NCI-H2107 (cell line): Measurements from ENCODE around the gene EIF1.

ENCODE experiments used
- DNase-seq: peaks from one replicate; lab custom pipeline; 2025; lab: John Stamatoyannopoulos, UW

Gene EIF1

DNA sequence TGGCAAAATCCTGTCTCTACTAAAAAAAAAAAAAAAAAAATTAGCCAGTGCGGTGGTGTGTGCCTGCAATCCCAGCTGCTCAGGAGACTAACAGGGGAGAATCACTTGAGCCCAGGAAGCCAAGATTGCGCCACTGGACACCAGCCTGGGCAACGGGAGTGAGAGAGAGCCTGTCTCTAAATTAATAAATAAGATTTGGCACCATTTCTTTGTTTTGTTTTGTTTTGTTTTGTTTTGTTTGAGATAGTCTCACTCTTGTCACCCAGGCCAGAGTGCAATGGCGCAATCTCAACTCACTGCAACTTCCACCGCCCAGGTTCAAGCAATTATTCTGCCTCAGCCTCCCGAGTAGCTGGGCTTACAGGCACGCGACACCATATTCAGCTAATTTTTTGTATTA is 14.0 kb downstream of the EIF1 start:
- DNase-seq, result no peak

DNA sequence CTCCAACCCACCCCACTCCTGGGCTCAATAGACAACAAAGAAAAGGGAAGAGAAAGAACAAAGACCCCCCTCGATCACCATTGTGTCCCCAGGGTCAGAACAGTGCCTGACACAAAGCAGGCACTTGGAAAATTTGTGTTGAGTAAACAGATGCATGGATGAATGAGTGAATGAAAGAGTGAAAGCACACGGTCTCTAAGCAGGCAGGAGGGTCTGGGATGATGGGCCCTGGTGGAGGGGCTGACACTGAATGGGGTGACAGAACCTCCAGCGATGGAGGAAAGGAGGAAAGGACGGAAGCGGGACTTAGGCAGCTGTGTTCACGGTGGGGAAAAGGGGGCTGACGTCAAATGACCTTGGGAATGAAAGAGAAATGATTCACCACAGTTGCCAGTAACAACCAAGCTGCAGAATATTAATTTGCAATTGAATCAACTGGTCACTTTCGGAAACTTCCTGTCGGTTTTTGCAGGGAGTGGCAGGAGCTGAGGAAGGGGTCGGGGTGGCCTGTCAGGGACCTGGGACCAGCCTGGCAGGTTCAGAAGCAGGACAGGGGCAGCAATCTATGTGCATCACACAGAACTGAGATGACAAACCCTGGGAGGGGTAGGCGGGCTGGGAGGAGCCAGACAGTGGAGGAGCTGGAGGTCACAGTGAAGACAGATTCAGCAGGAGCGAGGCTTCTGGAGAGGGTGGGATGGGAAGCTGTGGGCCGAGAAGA is 16.7 kb downstream of the EIF1 start:
- DNase-seq, result no peak

DNA sequence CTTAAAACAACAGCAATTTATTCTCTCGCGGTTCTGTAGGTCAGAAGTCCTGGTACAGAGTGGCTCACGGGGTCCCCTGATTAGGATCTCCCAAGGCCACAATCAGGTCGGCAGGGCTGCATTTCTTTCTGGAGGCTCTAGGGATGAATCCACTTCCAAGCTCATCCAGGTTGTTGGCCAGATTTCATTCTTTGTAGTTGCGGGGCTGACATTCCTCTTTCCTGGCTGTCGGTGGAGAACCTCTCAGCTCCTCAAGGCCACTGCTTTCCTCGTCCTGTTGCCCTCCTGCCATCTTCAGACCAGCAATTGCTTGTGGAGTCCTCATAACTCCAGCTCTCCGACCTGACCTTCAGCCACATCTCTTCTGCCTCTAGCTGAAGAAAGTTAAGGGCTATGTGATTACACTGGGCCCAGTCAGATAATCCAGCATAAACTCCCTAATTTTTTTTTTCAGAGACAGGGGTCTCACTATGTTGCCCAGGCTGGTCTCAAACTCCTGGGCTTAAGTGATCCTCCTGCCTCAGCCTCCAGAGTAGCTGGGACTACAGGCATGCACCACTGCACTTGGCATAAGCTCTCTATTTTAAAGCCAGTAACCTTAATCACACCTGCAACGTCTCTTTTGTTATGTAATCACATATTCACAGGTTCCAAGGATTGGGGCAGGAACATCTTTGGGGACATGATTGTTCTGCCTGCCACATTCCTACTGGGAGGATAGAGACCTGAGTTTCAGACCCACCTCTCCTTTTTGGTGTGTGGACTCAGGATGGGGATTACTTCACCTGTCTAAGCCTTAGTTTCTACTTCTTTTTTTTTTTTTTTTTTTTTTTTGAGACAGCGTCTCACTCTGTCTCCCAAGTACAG is 19.4 kb downstream of the EIF1 start:
- no peak for DNase-seq

DNA sequence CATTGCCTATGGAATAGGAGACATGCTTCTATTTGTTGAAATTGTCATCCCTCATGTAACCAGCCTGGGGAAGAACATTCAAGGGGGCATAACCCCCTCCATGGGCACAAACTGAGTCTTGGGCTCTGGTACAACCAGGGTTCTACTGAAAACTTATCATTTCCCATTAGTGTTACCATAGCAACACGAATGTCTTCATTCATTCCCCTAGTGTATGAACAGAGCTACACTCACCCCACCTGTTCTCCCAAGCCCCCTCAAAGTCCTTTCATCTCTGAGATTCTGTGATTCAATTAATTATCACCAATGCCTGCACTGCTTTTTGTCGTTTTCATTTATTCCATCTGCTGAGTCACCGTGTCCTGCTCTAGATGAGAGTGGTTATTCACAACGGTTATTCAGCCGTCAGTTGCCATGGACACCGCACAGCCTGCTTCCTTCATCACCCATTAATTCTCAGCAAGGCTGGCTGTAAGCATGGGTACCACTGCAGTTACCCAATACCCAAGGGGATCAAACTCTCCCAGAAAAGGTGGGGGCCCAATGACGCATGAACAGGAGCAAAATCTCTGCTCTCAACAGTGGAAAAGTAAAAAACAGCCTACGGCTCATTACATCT is 21.9 kb downstream of the EIF1 start:
- peak; percentile 61 for DNase-seq

DNA sequence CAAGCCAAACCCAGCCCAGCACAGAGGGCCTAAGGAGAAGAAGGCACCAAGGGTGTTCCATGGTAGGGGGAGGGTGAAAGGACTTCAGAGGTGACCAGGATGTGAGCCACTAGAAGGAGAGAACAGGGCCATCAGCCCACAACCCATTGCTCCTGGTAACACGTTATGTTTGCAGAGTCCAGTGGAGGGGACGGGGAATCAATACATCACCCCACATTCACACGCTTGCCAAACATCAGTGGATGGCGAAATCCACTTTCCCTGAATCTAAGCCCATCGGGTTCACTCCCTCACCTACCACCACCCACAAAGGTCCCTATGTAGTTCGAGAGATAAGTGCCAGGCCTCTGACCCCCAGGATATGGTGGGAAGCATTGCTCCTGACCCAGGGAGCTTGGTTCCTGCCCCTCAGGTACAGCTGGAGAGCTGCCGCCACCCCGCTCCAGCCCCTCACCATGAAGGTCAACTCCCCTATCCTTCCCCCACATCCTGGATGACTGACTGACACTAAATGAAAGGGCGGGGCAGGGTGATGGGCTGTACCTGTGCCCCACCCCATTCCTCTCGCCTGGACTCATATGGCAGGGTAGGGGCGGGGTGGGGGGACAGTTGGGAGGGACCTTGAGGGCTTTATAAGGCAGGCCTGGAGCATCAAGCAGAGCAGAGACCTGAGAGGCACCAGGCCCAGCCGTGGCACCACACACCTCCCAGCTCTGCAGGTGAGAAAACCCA is 23.1 kb downstream of the EIF1 start, which contains the start of gene GAST:
GAST (plus strand) TSS at position 663 of the 732 bp plus-strand sequence. CDS start 3,106 bp downstream, outside the sequence.
- DNase-seq, result no peak

DNA sequence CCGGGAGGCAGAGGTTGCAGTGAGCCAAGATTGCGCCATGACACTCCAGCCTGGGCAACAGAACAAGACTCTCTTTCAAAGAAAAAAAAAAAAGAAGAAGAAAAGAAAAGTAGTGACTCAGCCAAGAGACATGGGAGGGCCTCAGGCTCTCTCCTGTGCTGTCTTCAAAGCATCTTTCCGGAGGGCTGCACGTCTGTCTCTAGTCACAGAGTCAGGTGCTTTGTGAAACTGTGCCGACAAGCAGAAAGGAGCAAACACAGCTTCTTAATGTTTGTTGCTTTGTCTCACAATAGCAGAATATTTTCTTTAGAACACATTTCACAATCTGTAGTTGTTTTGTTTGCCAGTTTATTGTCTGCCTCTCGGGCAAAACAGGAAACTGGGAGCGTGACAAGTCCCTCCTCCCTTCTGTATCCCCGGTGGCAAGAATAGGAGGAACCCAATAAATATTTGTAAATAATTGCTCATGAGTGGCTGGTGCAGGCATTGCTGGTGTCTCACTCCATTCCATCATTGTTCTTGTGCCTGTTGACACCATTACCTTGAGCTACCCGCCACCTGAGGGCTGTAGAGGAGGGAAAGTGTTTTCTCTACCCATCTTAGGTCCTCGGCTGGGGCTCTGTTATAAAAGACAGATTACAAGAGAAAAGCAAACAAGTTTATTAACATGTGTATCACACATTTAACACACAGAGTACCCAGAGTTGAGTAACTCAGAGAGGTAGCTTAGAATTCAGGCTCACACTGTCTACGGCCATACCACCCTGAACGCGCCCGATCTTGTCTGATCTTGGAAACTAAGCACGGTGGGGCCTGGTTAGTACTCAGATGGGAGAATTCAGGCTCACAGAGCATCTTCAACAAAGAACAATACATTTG is 29.0 kb downstream of the EIF1 start:
- no peak for DNase-seq

DNA sequence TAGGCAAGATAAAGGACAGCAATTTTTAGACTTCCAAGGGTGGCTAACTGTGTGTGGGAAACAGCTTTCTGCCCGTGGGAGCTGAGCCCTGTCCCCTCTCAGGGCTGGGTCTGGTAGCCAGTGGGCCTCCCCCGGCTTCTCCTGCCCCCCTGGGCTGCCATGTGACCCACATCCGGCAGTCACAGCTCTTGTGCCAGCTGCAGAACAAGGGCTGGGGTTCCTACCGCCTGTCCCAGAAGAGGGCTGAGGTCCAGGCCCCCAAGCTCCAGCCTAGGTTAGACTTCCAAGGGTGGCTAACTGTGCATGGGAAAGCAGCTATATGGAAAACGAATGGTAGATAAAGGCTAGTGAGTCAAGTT is 29.6 kb downstream of the EIF1 start:
- DNase-seq, result no peak

DNA sequence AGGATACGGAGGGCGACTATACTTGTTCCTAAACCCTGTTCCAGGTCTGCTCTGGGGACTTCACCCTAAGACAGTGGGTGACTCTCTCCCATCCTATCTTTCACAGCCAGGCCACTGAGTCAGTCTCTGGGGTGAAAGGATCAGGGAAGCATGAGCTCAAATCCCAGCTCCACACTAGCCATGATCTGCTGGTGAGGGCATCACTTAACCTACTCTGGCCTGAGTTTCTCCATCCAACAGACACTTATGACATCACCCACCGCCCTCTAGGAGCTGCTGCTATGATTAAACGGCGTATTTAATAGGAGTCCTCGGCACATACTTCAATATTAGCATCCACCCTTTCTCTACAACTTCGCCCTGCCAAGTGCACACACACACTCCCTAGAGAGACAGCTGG is 33.5 kb downstream of the EIF1 start:
- DNase-seq, result no peak

DNA sequence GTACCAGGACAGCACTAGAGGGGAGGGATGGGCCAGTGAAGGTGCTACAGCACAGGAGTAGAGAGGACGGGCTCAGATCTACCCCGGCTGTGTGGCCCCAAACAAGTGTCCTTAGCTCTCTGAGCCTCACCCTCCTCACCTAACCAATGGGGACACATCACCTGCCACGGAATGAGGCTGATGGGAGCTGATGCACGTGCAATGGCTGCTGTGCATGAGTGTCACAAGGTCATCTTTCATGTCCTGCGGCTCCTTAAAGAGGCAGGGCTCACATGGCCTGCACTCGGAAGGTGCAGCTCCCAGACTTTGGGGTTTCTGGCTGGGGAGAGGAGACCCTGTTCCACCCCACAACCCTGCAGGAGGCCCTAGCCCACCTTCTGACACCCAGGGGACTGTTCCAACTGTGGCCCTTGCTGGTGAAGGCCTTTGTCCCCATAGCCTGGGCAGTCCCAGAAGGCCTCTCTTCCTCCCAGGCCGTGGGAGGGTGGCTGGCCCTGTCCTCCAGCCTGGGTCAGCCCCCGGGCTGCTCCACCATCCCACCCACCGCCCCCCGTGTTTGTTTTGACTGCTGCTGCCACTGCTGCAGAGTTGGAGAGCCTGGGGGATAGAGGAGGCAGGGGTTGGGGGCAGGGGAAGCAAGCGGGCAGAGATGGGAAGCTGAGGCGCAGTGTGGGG is 35.3 kb downstream of the EIF1 start:
- DNase-seq, result no peak

DNA sequence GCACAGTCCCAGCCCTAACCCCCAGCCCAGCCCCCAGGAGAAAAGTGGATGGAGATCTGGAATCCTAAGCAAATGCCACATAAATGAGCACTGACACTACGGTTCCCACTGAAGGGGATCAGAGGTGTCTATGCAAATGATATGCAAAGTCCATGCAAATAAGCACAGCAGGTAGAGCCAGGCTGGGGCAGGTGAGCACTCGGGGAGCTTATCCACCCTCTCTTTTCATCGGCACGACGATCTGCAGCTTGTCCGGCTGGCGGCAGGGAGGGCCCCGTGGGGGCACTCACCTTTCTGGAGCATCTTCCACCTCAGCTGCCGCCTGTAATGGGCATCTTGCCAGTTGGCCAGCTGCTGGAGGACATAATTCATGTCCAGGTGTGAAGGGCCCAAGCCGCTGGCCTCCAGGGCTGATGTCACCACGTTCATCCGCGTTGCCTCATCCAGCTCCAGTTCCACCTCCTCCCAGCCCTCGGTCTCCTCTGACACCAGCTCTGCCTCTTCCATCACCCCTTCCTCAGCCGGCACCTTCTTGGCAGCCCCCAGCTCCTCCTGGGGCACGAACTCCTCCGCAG is 35.9 kb downstream of the EIF1 start:
- no peak for DNase-seq

DNA sequence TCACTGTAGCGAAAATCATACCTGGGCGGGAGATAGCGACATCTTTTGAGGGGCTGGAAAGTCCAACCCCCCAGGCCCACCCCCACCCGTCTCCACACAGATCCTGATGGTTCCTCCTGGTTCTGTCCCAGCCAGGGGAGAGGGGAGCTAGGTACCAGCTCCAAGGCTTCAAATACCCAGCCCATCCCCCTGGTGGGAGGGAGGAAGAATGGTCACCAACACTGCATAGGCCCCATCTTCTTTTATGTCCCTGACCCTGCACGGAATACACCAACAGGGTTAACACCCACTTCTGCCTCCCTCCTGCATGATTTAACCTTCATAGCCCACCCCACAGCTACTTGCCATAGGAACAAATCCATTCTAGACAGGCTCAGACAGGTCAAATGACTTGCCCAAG is 36.4 kb downstream of the EIF1 start:
- no peak for DNase-seq

DNA sequence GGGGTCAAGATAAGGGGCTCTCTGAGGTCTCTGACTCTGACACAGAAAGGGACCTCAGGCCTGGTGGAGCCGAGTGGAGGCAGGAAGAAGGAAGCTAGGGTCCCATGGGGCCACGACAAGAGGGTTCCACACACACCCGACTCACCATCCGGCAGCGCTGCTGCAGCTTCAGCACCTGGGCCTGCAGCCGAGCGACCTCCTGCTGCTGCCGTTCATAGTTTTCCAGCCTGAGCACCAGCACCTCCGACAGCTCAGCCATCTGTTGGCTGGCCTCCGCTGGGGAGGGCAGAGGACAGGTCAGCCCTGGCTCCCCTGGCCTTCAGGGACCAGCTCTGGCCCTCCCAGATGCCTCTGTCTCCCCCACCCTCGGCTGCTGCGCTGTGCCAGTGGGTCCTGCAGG is 39.4 kb downstream of the EIF1 start:
- DNase-seq, result no peak

DNA sequence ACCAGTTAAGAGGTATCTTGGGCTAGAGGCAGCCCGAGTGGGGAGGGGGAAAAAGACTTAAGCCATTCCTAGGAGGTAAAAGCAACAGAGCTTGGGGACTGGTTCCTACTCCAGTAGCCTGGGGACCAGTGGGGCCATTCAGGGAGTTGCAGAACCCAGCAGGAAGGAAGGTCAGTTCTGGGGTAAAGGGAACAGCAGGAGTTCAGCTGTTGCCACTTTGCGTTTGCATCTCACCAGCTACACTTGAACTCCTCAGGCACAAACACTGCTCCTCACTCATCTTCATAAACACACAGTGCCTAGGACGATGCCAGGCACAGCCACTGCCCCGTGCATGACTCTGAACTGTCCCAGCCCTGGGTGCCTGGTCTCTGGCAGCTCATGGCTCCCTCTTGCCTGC is 41.8 kb downstream of the EIF1 start:
- DNase-seq, result no peak

DNA sequence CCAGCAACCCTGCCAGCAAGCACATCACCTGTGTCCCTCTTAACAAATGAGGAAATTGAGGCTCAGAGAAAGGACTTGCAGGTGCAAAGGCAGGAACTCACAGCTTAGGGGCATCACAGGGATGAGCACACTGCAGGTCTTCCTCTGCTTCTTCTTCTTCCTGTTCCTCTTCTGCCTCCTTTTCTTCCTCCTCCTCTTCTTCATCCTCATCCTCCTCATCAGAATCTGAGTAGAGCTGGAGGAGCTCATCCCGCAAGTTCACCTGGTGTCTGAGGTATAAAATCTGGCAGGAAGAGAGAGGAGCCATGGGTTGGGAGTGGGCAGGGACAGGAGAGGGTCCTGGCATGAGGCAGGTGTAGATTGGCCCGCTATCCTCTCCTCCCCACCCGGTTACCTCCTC is 43.2 kb downstream of the EIF1 start:
- no peak for DNase-seq

DNA sequence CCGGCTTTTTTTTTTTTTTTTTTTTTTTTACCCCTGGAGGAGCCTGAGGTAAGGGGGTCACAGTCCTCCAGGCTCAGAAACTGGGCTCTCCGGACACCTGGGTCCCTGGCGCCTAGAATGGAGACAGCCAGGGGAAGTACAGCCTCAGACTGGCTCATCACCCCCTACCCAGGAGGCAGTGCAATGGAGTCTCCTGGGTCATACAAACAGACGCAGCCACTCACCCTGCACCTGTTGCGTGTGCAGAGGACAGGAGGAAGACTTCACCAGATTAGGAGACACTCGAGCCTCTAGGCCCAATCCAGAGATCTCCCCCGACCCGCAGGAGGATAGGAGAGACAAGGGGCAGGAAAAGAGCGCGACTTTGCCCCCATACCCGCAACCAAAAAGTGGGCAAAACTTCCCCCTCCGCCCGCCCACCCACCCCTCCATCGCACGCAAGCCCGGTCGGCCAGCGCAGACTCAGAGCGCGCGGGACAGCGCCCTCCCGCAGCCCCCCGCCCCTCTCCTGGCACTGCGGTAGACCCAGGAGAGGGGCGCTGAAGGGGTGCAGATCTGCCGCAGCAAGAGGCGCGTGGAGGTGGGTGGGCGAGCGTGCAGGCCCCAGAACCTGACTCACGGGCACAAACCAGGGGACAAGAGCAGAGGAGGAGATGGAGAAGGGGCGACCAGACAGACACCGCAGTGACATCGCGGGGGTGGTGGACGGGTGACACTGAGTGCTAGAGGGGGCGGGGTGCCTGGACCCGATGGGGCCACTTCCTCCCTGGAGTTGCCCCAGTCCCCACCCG is 44.9 kb downstream of the EIF1 start:
- DNase-seq, result no peak

DNA sequence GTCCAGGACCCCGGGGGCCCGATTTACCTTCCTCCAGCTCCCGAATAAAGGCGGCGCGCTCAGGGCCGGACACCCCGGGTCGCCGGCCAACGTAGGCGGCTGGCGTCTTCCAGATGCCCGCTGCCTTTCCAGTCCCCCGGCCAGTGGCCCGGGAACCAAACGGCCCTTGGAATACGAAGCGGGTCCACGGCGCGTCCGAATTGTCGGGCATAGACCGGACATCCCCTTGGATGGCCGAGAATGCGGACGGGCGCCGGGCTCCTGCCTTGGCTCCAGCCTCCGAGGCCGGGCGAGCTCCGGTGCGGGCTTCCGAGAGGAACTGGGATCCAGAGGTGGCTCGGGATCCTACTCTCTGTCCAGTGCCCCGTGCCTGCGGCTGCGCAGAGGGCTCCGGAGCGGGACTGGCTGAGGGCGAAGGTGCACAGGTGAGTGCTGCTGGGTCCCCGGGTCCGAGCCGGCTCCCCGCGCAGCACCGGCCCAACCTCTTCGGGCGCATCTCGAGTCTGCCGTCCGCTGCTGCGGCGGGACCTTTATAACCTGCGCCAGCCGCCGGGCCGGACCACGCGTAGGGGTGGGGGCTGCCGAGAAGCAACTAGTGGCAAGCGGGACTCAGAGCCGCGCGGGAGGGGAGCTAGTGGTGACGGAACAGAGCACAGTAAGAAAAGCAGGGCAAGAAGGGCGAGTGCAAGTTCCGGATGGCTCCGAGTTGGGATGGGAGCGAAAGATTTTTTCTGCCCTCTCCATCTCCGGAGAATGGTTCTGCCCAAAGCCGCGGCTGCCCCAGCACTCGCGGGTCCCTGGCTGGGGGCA is 45.7 kb downstream of the EIF1 start, which contains the start of gene HAP1:
HAP1 (minus strand) TSS at position 505 of the 810 bp plus-strand sequence; CDS start at position 496, 9 bp downstream.
- DNase-seq, result no peak

DNA sequence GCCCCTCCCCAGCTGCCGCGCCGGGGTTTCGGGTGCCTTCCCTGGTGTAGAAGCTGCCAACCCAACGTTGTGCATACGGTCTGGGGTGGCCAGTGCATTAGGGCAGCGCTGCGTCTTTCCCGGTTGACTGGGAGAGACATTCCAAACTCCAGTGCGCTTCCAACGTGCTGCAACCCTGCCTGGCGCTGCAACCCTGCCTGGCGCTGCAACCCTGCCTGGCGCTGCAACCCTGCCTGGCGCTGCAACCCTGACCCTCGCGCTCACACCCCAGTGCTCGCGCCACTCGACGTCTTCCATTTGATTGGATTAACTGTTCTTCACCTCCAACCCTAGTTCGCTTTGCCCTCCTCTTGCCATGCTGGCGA is 46.2 kb downstream of the EIF1 start:
- no peak for DNase-seq

DNA sequence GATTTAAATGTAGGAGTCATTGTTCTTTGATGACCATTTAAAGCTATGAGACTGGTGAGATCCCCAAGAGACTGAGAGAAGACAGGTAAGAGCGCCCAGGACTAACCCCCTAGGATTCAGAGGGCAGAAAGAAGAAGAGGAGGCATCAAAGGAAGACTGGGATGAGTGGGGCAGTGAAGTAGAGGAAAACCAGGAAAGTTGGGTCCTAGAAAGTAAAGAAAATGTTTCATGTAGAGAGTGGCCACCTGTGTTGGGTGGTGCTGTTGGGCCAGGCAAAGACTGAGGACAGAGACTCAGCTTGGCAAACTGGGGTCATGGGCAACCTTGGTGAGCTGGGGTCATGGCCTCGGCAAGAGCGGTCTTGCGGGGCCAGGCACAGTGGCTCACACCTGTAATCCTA is 47.1 kb downstream of the EIF1 start:
- DNase-seq, result no peak
